ENCODE data around the gene RNF208.

GRCh38 chr9:137251490-137252268 lies 29.6 kb upstream of the RNF208 start:
- TF ChIP-seq CTCF (IDR thresholded peaks at IDR 0.05; ENCODE audit: insufficient read depth, low read length, poor library complexity, severe bottlenecking): no peak
- TF ChIP-seq EZH2phosphoT487 (conservative IDR thresholded peaks at IDR 0.05; ENCODE audit: low read length): no peak
